Measurements from ENCODE around the gene CSF1R. TPM values are rescaled to one million over a fixed set of nuclear protein-coding genes. Genes with fewer than 3 reads are reported as not detected.
"Not testable (repeated sequence)": the region's sequence is repeated elsewhere in the genome, so short reads cannot be mapped to it uniquely, and the experiment has no call there.

Gene CSF1R
- total RNA-seq, 1 donor from 2014 or later, result 20.1 TPM

DNA sequence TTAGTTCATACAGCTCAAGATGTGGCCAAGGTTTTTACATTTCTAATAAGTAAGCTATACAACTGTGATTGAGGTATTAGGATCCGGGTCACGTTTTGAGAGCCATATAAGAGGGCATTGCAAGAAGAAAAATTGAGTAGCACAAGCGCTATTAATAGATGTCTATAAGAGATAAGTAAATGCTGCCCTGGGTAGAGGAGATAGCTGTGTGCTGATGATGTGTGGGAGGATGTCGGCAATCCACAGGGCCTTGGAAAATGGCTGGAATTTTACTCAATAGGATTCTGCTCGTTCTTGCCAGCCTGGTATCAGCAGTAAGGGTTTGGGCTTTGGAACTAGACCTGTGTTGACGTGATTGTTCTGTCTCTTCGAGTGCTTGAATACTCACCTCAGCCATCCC, 41.6 kb downstream of the CSF1R start:
- peak; percentile 8 for ATAC-seq

DNA sequence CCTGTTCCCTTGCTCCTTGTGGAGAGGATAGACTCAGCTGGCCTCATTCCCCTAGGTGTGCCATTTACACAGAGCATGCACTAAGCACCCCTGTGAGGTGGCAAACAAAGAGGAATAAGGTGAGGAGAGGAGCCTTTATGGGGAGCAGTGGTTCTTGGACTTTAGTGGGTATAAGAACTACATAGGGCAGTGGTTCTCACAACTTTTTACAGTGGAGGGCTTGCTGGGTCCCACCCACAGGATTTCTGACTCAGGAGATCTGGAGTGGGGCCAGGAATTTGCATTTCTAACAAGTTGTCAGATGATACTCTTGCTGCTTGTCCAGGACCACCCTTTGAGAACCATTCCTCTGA, 42.0 kb downstream of the CSF1R start:
- intact Hi-C loops (cut with micrococcal nuclease), result no loop called here
- ATAC-seq (peak; percentile 8), DNase-seq (no peak)

More for the DNA sequence above, 41.6 kb downstream of the CSF1R start:
- intact Hi-C loops (cut with micrococcal nuclease), result no loop called here
- no peak for DNase-seq

DNA sequence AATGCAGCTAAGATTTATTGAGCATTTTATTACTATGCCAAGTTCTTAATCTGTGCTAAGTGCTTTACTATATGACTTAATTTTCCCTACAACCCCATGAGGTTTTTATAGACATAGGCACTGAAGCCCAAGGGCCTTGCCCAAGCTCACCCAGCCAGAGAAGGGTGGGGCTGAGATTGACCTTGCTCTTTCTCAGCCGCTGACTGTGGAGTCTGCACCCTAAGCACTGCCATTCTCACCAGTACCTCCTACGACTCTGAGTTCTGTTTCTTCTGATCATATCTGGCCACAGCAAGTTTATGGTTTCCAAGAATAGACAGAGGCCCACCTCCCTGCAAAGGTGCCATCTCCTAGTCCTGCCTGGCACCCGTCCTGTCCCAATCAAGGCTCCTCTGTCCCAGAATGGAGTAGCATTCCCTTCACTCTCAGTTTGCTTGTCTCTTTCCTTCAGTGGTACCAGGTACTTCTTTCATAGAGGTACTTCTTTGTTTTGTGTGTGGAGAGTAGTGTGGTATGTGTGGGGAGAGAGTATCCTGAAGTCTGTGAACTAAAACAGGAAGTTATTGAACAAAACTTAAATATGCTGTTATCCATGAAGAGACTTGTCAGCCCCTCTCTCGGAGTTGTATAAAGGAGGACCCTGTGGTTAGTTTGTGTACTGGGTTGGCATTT, 42.6 kb downstream of the CSF1R start:
- intact Hi-C loops (cut with micrococcal nuclease), result no loop called here
- peak; percentile 61 for ATAC-seq

DNA sequence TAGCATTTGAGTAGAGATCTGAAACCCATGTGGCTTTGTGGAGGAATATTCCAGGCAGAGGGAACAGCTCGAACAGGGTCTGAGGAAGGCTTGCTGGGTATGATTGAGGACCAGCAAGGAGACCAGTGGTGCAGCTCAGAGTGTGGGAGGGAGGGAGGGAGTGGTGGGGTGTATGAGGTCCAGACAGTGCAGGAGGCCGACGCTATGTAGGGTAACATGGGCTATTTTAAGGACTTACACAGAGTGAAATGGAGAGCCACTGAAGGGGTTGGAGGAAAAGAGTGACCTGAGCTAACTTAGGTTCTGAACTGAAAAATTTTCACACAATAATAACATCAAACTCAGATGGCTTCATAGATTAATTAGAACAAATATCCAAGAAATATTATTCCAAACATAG, 43.9 kb downstream of the CSF1R start:
- intact Hi-C loops (cut with micrococcal nuclease), result no loop called here
- ATAC-seq, result peak; percentile 88

More for the DNA sequence above, 42.6 kb downstream of the CSF1R start:
- no peak for DNase-seq

DNA sequence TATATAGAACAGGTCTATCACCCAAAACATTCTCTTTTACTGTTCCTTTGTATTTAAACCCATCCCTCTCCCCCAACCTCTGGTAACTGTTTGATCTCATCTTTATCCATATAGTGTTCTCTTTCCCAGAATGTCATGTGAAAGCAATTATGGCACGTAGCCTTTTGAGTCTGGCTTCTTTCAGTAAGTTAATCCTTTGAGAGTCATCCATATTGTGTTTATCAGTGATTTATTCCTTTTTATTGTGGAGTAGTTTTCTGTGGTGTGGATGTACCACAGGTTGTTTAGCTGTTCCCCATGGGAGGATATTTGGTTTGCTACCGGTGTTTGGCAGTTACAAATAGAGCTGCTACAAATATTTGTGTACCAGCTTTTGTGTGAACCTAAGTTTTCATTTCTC, 47.8 kb downstream of the CSF1R start:
- intact Hi-C loops (cut with micrococcal nuclease), result no loop called here
- DNase-seq (no peak), ATAC-seq (no peak)

More for the DNA sequence above, 43.9 kb downstream of the CSF1R start:
- DNase-seq, result no peak

DNA sequence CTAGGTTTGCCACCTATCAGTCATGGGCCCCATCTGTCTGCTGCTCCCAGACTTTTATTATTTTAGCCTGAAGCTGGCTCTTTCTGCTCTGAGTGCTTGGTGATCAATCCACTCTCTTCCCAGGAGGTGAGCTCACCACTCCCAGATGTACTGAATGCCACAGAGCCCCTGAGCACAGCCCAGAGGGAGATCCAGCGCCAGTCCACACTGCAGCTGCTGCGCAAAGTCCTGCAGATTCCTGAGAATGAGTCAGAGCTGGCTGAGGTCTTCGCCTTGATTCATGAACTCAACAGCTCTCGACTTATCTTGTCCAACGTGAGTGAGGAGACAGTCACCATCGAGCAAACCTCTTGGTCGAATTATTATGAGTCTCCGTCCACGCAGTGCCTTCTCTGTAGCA, 49.8 kb downstream of the CSF1R start:
- peak; percentile 93 for ATAC-seq
- DNase-seq, result peak; percentile 58
- intact Hi-C loops (cut with micrococcal nuclease), result no loop called here

DNA sequence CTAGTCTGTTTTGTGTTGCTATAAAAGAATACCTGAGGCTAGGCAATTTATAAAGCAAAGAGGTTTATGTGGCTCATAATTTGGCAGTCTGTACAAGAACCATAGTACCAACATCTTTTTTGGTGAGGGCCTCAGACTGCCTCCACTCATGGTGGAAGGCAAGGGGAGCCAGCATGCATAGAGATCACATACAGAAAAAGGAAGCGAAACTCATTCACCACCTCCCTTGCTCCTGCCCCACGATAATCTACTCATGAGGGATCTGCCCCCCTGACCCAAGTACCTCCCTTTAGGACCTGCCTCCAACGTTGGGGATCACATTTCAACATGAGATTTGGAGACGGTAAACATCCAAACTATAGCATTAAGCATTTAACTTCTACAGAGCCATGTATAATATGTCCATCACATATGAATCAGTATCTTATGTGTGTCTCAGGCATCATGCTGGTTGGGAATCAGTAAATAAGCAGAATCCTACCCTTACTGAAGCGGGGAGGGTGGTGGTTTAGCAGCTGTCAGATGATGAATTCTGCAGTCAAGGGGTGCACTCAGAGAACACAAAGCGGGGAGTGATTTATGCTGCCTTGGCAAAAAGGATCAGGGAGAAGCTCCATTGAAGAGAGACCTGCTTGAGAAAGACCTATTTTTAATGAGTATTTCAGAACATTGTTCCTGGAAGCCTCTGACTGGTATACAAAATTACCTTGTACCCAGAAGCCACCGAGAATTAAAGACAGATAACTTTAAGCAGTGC, 51.0 kb downstream of the CSF1R start:
- no peak for ATAC-seq
- intact Hi-C loops (cut with micrococcal nuclease), result no loop called here
- no peak for DNase-seq

DNA sequence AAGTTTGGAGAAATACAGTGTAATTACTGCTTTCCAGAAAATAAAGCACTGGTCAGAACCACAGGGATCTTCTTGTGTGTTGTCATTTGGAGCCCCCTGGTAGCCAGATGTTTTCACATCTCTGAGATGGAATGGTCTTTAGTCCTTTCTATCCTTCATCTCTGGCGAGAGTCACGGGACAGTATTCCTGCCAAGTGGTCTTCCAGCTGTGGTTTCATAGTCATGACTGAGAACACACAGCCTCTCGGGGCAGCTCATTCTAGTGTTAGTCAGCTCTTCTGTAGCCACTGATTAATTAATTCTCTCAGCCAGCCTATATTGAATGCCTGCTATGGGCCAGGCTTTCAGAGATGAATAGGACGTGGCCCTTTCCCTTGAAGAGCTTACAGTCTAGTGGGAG, 51.7 kb downstream of the CSF1R start:
- no peak for DNase-seq
- intact Hi-C loops (cut with micrococcal nuclease), result no loop called here
- peak; percentile 46 for ATAC-seq

DNA sequence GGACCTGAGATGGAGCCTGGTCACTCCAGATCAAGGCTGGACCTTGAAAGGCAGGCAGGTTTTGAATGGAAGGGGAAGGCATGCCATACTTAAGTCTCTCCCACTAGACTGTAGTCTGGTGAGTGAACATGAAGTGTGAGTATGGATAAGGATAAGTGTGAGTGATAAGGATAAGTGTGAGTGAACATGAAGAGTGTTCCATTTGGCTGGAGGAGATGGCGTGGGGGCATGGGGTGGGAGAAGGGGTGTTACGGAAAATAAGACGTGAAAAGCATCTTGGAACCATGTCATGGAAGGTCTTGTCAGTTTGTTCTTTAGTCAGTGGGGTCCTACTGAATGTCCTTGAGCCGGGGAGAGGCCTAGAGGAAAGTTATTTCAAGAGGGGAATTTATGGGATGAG, 53.0 kb downstream of the CSF1R start:
- DNase-seq (no peak), ATAC-seq (no peak)
- intact Hi-C loops (cut with micrococcal nuclease), result no loop called here

DNA sequence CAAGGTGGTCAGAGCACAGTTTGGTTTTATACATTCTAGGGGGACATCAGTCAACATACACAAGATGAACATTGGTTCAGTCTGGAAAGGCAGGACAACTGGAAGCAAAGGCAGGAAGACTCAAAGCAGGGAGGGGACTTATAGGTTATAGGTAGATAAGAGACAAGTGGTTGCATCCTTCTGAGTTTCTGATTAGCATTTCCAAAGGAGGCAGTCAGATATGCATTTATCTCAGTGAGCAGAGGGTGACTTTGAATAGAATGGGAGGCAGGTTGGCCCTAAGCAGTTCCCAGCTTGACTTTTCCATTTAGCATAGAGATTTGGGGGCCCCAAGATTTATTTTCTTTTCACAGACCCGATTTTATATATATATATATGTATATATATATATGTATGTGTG, 58.3 kb downstream of the CSF1R start:
- intact Hi-C loops (cut with micrococcal nuclease); DNase-seq; ATAC-seq: not testable (repeated sequence)

DNA sequence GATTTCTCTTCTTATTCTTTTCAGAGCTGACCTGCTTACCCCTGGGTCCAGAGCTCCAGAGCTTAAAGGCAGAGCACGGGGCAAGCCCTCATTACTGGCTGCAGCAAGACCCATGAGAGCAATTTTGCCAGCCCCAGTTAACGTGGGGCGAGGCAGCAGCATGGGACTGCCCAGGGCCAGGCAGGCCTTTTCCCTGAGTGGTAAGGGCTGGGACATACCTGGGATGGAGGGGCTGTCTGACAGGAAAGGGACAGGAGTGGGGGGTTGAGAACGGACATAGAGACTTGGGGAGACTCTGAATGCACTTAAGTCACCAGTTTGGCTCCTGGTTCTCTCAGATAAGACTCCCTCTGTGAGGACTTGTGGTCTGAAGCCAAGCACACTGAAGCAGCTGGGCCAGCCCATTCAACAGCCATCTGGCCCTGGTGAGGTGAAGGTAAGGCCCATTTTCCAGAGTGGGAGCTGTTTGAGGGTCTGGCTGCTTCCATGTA, 59.6 kb downstream of the CSF1R start:
- ATAC-seq (no peak), DNase-seq (no peak)
- intact Hi-C loops (cut with micrococcal nuclease), result no loop called here

DNA sequence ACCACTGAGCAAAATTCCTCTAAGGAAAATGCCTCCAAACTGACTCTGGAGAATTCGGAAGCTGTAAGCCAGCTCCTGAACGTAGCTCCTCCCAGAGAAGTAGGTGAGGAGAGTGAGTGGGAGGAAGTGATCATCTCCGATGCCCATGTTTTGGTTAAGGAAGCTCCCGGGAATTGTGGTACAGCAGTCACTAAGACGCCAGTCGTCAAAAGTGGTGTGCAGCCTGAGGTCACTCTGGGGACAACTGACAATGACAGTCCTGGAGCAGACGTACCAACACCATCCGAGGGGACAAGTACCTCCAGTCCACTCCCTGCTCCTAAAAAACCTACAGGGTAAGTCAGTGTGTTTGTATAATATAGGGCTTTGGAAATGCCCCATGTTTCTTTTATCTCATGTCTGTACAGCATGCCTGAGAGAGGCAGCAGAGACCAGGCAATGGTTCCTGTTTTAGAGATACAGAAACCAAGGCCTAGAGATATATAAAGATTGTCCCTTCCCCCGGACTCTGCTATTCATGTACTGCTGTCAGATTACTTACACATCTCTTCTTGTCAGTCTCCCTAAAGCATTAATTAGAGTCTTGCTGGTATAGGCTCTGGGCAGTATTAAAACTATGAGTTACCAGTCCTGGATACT, 61.9 kb downstream of the CSF1R start:
- intact Hi-C loops (cut with micrococcal nuclease), result no loop called here
- ATAC-seq (peak; percentile 73), DNase-seq (no peak)

DNA sequence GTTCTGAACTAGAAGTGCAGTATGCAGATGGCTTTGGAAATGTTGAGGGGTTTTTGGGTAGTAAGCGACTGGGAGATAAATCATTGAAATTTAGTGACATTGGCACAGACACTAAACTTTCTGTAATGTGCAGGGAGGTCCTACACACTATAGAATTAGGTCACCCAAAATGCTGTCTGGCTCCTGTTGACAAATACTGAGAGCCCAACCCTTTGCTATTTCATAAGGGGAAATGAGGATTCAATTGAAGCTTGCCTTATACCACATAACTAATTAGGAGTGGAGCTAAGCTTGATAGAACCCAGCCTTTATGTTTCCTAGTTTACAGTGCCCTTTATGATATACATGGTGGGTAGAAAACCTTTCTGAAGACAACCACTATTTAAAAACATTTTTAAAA, 63.2 kb downstream of the CSF1R start:
- ATAC-seq (peak; percentile 4), DNase-seq (no peak)
- intact Hi-C loops (cut with micrococcal nuclease), result no loop called here

DNA sequence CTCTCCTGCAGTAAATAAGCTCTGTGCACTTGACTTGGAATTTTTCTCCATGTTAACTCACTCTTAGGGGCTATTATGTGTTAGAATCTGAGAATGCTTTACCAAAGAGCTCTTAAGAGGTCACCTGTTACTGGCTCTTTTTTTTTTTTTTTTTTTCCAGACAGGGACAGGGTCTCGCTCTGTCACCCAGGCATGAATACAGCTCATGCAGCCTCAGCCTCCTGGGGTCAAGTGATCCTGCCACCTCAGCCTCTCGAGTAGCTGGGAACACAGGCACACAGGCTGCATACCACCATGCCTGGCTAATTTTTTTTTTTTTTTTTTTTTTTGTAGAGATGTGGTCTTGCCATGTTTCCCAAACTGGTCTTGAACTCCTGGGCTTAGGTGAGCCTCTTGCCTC, 63.7 kb downstream of the CSF1R start:
- ATAC-seq (peak; percentile 61), DNase-seq (no peak)
- intact Hi-C loops (cut with micrococcal nuclease), result no loop called here

DNA sequence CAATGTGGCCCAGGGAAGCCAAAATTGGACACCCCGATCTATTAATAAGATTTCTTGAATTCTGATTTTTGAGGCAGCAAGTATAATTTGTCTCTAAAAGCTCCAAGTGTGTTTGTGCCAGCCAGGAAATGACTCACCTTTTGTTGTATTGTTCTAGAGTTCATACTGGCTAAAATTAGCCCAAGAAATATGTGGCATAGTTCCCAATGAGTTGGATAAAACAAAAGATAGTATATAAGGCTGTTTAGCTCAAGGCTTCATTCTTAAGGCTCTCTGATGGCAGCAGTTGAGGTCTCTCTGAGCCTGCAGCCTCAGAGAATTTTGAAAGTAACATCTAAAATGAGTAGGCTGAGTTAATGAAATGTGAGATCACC, 64.2 kb downstream of the CSF1R start:
- intact Hi-C loops (cut with micrococcal nuclease), result no loop called here
- DNase-seq, result no peak

DNA sequence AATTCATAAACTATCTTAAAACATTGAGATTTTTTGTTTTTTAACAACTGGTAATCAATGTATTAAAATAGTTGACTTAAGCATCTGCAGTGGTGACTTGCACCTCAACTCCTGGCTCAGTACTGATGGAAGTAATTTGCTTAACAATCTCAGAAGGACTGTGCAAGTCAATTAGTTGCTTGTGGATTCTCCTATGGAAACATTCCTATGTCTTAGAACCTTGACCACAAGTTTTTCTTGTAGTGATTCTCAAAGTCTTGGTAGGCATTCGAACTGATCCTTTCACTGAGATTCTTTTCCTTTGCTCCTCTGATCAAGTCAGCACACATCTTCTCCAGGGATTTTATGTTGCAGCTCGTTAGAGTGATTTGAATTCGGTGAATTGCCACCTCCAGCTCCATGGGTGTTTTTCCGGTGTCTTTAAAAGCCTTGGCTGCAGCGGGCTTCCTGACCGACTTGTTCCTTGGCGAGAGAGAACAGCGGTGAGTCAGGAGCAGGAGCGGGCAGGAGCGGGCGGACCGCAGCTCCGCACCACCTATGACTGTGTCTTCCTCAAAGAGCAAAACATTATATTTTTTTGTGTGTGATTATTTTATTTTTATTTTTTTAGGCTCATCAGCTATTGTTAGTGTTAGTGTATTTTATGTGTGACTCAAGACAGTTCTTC, 64.7 kb downstream of the CSF1R start:
- DNase-seq (peak; percentile 36), ATAC-seq (peak; percentile 39)
- intact Hi-C loops (cut with micrococcal nuclease), result no loop called here

More for the DNA sequence above, 64.2 kb downstream of the CSF1R start:
- peak; percentile 69 for ATAC-seq

DNA sequence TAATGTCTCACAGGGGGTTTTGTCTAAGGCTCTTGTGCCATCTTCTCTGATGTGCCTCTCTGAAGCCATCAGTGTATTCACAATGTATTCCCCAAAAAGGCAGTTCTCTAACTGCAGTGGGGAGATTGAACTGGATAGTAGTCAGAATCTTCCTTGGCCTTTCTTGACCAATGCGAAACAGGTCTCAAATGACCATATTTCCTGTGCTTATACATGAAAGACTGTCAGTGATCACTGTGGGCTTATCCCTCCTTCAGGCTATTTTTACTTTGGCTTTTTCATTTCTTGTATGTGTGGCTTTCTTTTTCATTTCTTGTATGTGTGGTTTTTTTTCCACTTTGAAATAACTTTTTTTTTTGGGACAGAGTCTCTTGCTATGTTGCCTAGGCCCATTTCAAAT, 66.1 kb downstream of the CSF1R start:
- DNase-seq (no peak), ATAC-seq (no peak)
- intact Hi-C loops (cut with micrococcal nuclease), result no loop called here

DNA sequence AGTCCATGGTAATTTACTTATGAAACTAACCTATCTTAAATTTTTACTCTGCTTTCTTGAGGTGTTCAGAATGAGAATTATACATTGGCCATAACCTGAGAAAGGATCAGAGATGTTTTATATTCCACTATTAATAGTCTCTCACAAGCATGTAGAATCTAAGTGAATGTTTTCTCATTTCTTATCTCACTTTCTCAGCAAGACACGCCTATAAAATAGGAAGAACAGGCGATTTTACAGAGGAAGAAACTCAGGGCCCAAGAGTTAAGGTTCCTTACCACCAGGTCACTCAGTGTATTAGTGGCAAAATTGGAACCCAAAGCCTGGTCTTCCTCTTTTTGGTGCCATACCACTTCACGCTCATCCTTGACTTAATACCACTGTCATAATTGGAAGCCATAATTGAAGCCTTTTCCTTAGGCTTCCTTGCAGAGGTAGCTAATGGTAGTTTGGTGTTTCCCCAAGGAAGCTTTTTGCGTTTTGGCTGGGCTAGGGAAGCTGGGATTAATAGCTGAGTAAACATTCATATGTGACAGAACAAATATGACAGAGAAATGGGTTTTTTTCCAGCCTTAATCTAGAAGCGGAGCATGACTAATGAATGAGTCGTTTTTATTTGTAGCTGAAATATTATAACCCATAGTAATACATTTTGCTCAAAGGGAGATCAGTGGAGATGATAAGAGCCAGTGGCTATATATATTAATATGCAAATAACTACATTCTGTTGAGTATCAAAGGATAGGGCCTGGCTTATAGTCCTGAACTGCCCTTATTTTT, 68.9 kb downstream of the CSF1R start:
- DNase-seq, result no peak
- intact Hi-C loops (cut with micrococcal nuclease), result no loop called here
- ATAC-seq, result no peak

DNA sequence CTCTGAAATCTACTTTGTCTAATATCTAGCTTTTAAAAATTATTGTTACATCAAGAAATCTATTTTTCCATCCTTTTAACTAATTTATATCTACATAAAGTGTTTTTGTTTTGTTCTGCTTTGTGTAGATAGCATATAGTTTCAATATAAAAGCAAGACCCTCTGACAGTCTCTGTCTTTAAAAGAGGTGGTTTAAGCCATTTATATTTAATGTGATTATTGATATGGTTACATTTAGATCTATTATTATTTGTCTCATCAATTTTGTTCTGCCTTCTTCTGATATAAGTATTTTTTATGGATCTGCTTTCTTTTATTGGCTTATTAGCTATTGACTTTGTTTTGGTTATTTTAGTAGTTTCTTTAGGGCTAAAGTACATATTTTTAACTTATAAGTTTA, 69.8 kb downstream of the CSF1R start:
- intact Hi-C loops (cut with micrococcal nuclease), result no loop called here
- DNase-seq (no peak), ATAC-seq (no peak)

All from left ventricle myocardium superior (tissue), 1 donor.